Measurements from ENCODE around the gene WDPCP.
"Not testable (repeated sequence)": the region's sequence is repeated elsewhere in the genome, so short reads cannot be mapped to it uniquely, and the experiment has no call there.

The WDPCP gene

GRCh38 chr2:63537306-63537705, 51.0 kb downstream of the WDPCP start:
- DNase-seq: no peak

DNA sequence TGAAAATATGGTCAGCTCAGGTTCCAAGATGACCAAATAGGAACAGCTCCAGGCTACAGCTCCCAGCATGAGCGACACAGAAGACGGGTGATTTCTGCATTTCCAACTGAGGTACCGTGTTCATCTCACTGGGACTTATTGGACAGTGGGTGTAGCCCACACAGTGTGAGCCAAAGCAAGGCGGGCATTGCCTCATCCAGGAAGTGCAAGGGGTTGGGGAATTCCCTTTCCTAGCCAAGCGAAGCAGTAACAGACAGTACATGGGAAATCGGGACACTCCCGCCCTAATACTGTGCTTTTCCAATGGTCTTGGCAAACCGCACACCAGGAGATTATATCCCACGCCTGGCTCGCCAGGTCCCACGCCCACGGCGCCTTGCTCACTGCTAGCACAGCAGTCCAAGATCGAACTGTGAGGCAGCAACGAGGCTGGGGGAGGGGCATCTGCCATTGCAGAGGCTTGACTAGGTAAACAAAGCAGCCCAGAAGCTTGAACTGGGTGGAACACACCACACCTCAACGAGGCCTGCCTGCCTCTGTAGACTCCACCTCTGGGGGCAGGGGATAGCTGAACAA, 57.5 kb downstream of the WDPCP start:
- no peak for DNase-seq

DNA sequence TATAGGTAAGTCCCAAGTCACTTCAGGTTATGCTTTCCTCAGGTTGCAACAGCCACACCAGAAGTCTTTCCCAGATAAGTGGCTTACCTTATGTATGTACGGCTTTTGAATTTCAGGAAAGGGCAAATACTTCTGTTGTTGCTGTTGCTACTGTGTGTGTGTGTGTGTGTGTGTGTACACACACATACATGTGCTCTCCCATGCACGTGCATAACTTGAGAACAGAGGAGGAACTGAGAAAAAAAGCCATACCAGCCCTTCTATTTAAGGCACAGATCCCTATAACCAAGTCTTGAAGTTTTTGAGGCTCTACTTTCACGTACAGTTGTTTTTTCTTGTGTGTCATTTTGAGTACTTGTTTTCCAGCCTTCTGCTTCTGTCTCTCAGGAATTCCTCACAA, 62.4 kb downstream of the WDPCP start:
- DNase-seq: no peak

- DNase-seq: no peak
Observed at GRCh38 chr2:63522950-63523349, 65.3 kb downstream of the WDPCP start.

DNA sequence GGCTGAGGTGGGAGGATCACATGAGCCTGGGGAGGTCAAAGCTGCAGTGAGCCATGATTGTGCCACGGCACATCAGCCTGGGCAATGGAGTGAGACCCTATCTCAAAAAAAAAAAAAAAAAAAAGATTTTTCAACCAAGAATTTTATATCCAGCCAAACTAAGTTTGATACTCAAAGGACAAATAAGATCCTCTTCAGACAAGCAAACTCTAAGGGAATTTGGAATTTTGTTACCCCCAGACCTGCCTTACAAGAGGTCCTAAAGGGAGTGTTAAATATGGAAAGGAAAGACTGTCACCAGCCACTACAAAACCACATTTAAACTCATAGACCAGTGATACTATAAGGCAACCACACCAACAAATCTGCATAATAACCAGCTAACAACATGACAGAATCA, 67.5 kb downstream of the WDPCP start:
- no peak for DNase-seq

DNA sequence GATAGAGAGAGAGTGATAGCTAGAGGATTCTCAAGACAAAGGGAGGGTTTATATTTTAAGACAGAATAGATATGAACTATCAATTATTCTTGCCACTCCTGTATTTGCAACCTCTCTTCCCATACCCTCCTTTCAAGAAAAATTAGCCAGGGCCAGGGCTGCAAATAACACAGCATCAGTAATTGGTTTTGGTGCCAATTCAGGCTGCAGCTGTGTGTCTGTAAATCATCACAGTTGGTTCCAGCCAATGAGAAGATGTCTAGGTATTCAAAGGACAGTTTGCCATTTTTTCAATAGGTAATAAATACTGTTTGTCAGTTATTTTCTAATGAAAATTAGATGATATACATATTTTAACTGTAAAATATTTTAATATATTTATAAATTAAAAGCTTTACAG, 73.5 kb downstream of the WDPCP start:
- DNase-seq: no peak

DNA sequence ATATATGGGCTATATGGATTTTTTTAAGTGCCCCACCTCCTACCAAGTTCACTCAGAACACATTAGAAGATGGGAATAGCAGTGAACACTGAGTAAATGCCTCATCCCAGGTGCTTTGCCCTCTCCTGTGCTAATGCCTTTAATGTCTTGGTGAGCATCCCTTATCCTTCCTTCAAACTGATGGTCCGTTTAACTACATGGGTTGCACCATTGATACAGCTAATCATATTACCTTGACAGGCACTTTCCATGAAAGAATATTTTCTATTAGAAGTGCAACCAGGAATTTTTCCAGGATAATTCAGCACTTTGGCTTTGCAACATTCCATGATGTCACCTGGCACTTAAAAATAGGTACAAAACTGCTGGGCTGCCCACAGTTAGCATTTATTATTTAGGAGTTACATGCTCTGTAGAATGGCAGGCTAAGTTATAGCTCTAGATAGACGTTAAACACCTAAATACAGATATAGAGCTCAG, 74.0 kb downstream of the WDPCP start:
- DNase-seq: no peak

GRCh38 chr2:63506320-63506719, 82.0 kb downstream of the WDPCP start:
- no peak for DNase-seq

DNA sequence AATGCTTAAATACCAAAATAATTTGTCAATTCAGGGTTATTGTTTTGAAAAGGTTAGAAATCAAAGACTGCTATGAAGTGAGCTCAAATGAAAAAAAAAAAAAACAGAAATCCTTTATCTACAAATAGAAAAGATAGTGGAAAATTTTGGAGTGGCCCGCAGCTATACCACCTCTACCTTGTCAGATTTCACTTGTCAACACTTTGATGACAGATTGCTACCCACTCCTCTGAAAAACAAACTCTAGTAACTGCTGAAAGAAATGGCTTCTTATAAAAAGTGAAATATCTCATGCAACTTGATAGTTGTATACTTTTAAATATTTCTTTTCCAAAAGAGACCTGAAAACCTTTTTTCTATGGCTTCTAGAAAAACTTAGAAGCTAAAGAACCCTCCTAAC, 84.5 kb downstream of the WDPCP start:
- DNase-seq: no peak

DNA sequence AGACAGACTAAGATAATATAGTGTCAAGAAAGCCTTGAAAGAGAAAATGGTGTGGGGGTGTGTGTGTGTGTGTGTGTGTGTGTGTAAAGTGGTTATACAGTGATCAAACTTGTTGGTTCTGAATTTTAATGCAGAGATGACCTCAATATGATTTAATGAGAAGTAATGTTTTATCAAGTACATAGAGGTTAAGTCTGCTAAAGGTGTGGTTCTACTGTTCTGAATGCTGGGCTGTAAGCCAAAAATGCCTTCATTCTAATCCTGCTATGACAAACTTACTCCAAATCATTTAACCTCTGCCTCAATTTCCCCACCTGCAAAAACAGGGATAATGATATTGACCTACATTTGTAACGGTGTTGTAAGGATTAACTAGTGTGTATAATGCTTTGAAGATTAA, 87.9 kb downstream of the WDPCP start:
- DNase-seq: no peak

DNA sequence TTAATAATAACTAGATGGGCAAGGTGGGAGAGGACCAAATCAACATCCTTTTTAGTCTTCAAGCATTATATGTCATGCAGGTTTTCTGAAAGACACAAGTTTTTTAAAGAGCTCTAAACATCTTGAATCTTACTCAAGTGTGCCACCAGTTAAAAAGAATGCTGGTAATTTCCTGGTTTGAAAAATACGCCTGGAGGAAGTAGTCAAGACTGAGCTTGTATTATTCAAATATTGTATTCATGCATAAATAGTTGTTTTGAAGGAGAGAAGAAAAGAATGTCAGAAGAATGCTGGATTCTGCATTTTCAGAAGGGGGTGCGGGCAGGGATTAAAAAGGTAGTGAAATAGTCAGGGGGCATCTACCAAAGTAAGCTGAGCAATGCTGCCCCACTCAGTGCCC, 90.7 kb downstream of the WDPCP start:
- DNase-seq: no peak

DNA sequence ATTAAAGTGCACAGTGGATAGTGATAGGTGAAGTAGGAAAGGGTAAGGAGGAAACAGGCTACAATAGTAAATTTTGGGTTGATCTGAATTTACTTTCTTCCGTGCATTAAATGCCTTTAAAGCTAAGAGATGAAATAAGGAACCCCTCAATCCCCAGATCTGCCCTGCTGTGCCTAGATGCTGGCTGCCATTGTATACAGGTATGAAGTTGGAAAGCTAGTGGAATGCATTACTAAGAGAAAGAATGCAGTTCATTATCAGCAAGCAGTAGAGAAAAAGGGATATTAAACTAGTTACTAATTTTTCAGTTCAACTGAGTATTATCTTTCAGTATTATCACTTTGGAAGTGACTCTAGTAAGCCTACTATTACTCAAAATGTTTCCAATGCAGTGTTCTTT, 93.3 kb downstream of the WDPCP start:
- DNase-seq: no peak

DNA sequence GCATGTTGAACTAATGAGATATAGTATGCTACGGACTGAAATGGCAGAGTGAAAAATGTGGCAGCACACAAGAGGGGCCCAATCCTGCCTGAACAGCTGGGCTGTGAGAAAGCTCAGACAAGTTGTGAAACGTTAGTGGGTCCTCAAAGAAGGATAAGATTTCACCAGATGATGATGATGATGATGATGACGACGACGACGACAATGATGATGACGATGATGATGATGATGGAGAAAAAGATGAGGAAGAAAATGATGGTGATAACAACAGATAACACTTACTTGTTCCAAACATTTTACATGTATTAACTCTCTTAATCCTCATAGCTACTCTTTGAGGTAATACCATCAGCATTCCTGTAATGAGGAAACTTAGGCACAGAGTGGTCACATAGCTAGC, 94.2 kb downstream of the WDPCP start:
- no peak for DNase-seq

DNA sequence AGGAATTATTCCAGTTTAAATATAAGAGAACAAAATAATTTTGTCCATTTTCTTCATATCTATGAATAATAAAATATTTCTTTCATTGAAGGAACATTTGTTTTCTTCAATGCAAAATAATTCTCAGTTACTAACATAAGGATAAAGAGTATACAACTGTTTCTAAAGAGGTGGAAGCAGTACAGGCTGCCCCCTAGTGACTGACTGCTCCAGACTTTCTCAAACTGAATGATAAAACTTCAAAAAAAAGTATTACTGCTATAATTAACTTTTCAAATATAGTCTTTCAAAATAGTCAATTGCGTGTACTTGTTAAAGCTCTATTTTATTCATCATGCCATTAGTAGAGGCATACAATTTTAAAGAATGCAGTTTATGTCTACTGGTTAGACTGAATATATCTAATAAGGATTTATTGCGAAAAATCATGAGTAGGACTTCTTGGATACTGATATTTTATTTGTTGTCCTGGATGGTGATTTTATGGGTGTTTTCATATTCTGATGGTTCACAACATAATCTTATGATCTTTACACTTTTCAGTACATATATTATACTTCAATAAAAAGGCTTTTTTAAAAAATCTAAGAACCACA, 100.1 kb downstream of the WDPCP start:
- DNase-seq: peak; percentile 0 to 12

DNA sequence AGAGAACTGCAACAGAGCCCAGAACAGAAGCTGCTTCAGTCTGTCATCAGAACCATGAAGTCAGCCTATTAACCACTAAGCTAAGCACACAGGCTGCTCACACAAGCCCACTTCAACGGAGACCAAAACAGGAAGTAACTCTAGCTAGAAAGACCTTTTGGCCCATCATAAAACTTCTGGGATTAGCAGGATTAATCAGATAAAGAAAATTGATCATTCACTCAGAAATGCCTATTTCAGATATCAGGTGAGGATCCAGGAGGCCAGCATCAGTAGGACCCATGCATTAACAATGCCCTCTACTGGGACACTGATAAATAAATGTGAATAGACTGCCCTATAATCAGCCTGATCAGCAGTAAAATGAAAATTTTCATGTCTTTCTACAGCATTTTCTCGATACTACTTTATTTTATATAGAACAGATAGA, 101.4 kb downstream of the WDPCP start:
- DNase-seq: no peak

- no peak for DNase-seq
Observed at GRCh38 chr2:63484901-63485300, 103.4 kb downstream of the WDPCP start.

- no peak for DNase-seq
Observed at GRCh38 chr2:63484481-63484880, 103.8 kb downstream of the WDPCP start.

DNA sequence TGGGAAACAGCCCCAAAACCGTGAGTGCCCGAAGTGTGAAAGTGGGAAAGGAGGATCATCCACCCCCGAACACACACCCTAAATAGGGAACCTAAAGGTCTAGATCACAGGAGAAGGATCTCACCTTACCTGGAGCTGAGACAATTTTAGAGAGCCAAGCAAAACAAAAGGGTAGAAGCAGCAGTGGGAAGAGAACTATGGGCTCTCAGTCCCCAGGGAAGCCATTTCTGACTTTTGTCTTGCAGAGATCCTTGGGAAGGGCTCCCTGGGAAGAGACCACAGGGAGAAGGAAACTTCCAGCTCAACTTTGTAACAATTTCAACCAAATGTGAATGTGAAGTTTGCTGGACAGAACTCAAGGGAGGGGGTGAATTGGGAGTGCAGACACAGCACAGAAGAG, 110.6 kb downstream of the WDPCP start:
- DNase-seq: no peak

GRCh38 chr2:63469313-63469712, 119.0 kb downstream of the WDPCP start:
- not testable (repeated sequence) for DNase-seq

- no peak for DNase-seq
Observed at GRCh38 chr2:63465633-63466032, 122.6 kb downstream of the WDPCP start.

GRCh38 chr2:63463142-63463541, 125.1 kb downstream of the WDPCP start:
- no peak for DNase-seq

- DNase-seq: no peak
Observed at GRCh38 chr2:63446658-63447057, 141.6 kb downstream of the WDPCP start.

DNA sequence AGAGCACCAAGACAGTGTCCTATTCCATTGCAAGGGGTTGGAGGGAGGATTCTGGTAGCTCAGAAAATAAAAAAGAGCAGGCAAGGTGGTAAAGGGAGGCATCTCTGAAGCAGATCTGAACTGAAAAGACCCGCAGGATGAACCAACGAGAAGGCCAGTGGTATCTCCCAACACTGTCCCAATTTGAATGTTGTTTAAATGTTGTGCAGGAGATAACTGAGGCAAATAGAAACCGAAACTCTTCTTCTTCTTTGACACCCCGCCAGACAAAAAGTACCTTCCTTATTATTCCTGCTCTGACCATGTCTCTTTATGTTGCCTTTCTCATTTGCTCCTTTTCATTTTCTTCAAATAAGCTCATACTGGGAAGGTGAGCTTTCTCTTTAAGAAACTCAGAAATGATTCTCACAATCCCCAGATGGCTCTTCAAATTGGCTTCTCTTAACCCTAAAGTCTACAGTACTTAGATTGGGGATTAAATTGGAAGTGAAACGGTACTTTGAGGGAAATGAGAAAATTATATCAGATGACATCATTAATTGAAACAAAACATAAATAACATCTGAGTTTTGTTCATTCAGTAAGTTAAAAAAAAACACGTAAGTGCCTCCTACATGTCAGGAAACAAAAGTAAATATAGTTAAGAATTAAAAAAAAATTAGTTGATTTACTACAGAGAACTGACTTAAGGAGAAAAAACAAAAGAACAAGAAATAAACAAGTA, 143.6 kb downstream of the WDPCP start:
- no peak for DNase-seq

GRCh38 chr2:63440612-63441011, 147.7 kb downstream of the WDPCP start:
- peak in 1 of 2 experiments; percentile 6 for DNase-seq

Data from activated CD4-positive, alpha-beta T cell treated with anti-CD3 and anti-CD28 coated beads, Interleukin-2, amount 50 U/mL, for 48 hours (primary cell).